HG03469 (cell line): Measurements from ENCODE around the gene LDB1.

Experiments used
- ATAC-seq: cut with Tn5 transposase; IDR thresholded peaks from one replicate; pipeline ENCODE4 v1.9.1; 2021; ENCODE audit warnings: mild to moderate bottlenecking, moderate library complexity, moderate number of reproducible peaks; ENCODE audit not compliant: unreplicated experiment

LDB1 gene

DNA sequence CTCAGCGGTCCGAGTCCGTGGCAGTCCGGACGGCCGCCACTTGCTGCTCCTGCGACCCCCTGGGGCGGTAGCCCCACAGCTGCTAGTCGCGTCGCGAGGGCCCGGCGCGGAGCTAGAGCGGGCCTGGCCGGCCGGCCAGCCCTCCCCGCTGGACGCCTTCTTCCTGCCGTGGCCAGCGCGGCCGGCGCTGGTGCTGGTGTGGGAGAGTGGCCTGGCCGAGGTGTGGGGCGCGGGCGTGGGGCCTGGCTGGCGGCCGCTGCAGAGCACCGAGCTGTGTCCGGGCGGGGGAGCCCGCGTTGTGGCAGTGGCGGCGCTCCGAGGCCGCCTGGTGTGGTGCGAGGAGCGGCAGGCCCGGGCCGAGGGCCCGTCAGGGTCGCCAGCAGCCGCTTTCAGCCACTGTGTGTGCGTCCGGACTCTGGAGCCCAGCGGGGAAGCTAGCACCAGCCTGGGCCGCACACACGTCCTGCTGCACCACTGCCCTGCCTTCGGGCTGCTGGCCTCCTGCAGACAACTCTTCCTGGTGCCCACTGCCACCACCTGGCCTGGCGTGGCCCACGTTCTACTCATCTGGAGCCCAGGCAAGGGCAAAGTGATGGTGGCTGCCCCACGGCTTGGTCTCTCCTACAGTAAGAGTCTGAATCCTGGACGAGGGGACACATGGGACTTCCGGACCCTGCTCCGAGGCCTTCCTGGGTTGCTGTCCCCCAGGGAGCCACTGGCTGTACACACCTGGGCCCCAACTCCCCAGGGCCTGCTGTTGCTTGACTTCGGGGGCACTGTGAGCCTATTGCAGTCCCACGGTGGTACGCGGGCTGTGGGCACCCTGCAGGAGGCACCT is 54.4 kb downstream of the LDB1 start:
- ATAC-seq: peak; percentile 8

- ATAC-seq: peak; percentile 83
These were observed 55.2 kb downstream of the LDB1 start, which contains the start of gene HPS6 for GRCh38 chr10:102064868-102065560. HPS6 (plus strand) TSS chr10:102065349; CDS start chr10:102065475, 126 bp downstream.

- ATAC-seq: no peak
These were observed 55.7 kb downstream of the LDB1 start for GRCh38 chr10:102064503-102064867.

DNA sequence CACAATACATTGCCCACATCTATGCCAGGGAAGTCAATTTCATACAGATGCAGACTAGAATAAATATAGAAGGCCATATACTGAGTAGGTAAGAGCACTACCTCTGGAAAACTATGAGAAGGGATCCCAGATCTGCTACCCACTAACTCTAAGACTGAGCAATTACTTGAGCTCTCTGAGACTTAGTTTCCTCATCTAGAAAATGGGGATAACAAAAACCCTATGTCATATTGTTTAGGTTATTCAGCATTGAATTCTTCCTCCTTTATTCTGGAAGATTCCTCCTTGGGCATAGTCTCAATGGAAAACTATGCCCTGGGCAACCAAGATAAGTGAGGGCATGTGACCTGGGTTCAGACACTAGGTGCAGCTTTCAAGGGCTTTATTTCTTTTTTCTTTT is 60.2 kb downstream of the LDB1 start:
- ATAC-seq: no peak
